ENCODE results near the gene CHD9.
"Not testable (repeated sequence)": the region's sequence is repeated elsewhere in the genome, so short reads cannot be mapped to it uniquely, and the experiment has no call there.

The CHD9 gene

GRCh38 chr16:53249331-53249730, 194.5 kb downstream of the CHD9 start:
- H3K36me3 ChIP-seq (ENCODE audit: insufficient read depth, low read length), result peaks cover 92% of the 10 kb centered on the region
- WGBS, result 100% methylated on average over 1 of the region's 1 CpG

GRCh38 chr16:53257001-53257400, 202.2 kb downstream of the CHD9 start:
- H3K4me1 ChIP-seq (ENCODE audit: insufficient read depth, low read length), result no peaks in the 10 kb centered on the region; the same call in 1 of the 2 replicates
- WGBS, result 89% methylated on average over 2 of the region's 2 CpGs
- H3K9ac ChIP-seq (ENCODE audit: low read depth, low read length), result no peak overlapping the region
- H3K4me3 ChIP-seq (ENCODE audit: low read length), result no peak overlapping the region
- no peaks in the 10 kb centered on the region for H3K27me3 ChIP-seq (ENCODE audit: insufficient read depth, low read length)
- H3K9me3 ChIP-seq (ENCODE audit: insufficient read depth, low read depth, low read length), result peaks cover 8% of the 10 kb centered on the region; the same call in 1 of the 2 replicates
- H3K36me3 ChIP-seq (ENCODE audit: insufficient read depth, low read length), result peaks cover 93% of the 10 kb centered on the region
- no peak overlapping the region for H3K27ac ChIP-seq (ENCODE audit: low read depth, low read length)

More at GRCh38 chr16:53249331-53249730, 194.5 kb downstream of the CHD9 start:
- H3K9ac ChIP-seq (ENCODE audit: low read depth, low read length), result no peak overlapping the region
- no peak overlapping the region for H3K4me3 ChIP-seq (ENCODE audit: low read length)
- no peaks in the 10 kb centered on the region for H3K9me3 ChIP-seq (ENCODE audit: insufficient read depth, low read depth, low read length)
- H3K27ac ChIP-seq (ENCODE audit: low read depth, low read length), result no peak overlapping the region
- H3K4me1 ChIP-seq (ENCODE audit: insufficient read depth, low read length), result no peaks in the 10 kb centered on the region
- H3K27me3 ChIP-seq (ENCODE audit: insufficient read depth, low read length), result no peaks in the 10 kb centered on the region

GRCh38 chr16:53258809-53259208, 204.0 kb downstream of the CHD9 start:
- Histone ChIP-seq H3K27ac (ENCODE audit: low read depth, low read length) (no peak overlapping the region), H3K36me3 (ENCODE audit: insufficient read depth, low read length) (peaks cover 98% of the 10 kb centered on the region)

GRCh38 chr16:53261276-53261675, 206.5 kb downstream of the CHD9 start:
- H3K36me3 ChIP-seq (ENCODE audit: insufficient read depth, low read length), result peaks cover 99% of the 10 kb centered on the region
- no peak overlapping the region for H3K4me3 ChIP-seq (ENCODE audit: low read length)
- no peaks in the 10 kb centered on the region; the same call in 1 of the 2 replicates for H3K4me1 ChIP-seq (ENCODE audit: insufficient read depth, low read length)
- H3K9ac ChIP-seq (ENCODE audit: low read depth, low read length), result no peak overlapping the region
- H3K9me3 ChIP-seq (ENCODE audit: insufficient read depth, low read depth, low read length), result peaks cover 8% of the 10 kb centered on the region; the same call in 1 of the 2 replicates
- no peak overlapping the region for H3K27ac ChIP-seq (ENCODE audit: low read depth, low read length)
- 95% methylated on average over 2 of the region's 2 CpGs for WGBS
- H3K27me3 ChIP-seq (ENCODE audit: insufficient read depth, low read length), result no peaks in the 10 kb centered on the region

More at GRCh38 chr16:53258809-53259208, 204.0 kb downstream of the CHD9 start:
- Histone ChIP-seq H3K27me3 (ENCODE audit: insufficient read depth, low read length) (no peaks in the 10 kb centered on the region), H3K4me3 (ENCODE audit: low read length) (no peak overlapping the region), H3K9ac (ENCODE audit: low read depth, low read length) (no peak overlapping the region), H3K4me1 (ENCODE audit: insufficient read depth, low read length) (no peaks in the 10 kb centered on the region; the same call in 1 of the 2 replicates), H3K9me3 (ENCODE audit: insufficient read depth, low read depth, low read length) (peaks cover 8% of the 10 kb centered on the region; the same call in 1 of the 2 replicates)
- WGBS, result 92% methylated on average over 3 of the region's 3 CpGs

GRCh38 chr16:53262645-53263044, 207.9 kb downstream of the CHD9 start:
- 96% methylated on average over 2 of the region's 2 CpGs for WGBS
- no peak overlapping the region for H3K9ac ChIP-seq (ENCODE audit: low read depth, low read length)

GRCh38 chr16:53266156-53266555, 211.4 kb downstream of the CHD9 start:
- H3K27ac ChIP-seq (ENCODE audit: low read depth, low read length), result no peak overlapping the region
- H3K27me3 ChIP-seq (ENCODE audit: insufficient read depth, low read length), result no peaks in the 10 kb centered on the region
- H3K9ac ChIP-seq (ENCODE audit: low read depth, low read length), result no peak overlapping the region
- H3K36me3 ChIP-seq (ENCODE audit: insufficient read depth, low read length), result peaks cover 99% of the 10 kb centered on the region
- H3K9me3 ChIP-seq (ENCODE audit: insufficient read depth, low read depth, low read length), result no peaks in the 10 kb centered on the region
- H3K4me1 ChIP-seq (ENCODE audit: insufficient read depth, low read length), result no peaks in the 10 kb centered on the region
- no peak overlapping the region for H3K4me3 ChIP-seq (ENCODE audit: low read length)

More at GRCh38 chr16:53262645-53263044, 207.9 kb downstream of the CHD9 start:
- H3K27ac ChIP-seq (ENCODE audit: low read depth, low read length), result no peak overlapping the region
- H3K4me3 ChIP-seq (ENCODE audit: low read length), result no peak overlapping the region
- no peaks in the 10 kb centered on the region for H3K4me1 ChIP-seq (ENCODE audit: insufficient read depth, low read length)
- peaks cover 8% of the 10 kb centered on the region; the same call in 1 of the 2 replicates for H3K9me3 ChIP-seq (ENCODE audit: insufficient read depth, low read depth, low read length)
- no peaks in the 10 kb centered on the region for H3K27me3 ChIP-seq (ENCODE audit: insufficient read depth, low read length)
- peaks cover 99% of the 10 kb centered on the region for H3K36me3 ChIP-seq (ENCODE audit: insufficient read depth, low read length)

- H3K27ac ChIP-seq (ENCODE audit: low read depth, low read length); H3K4me3 ChIP-seq (ENCODE audit: low read length); H3K4me1 ChIP-seq (ENCODE audit: insufficient read depth, low read length); H3K27me3 ChIP-seq (ENCODE audit: insufficient read depth, low read length); H3K9me3 ChIP-seq (ENCODE audit: insufficient read depth, low read depth, low read length); H3K9ac ChIP-seq (ENCODE audit: low read depth, low read length): not testable (repeated sequence)
- 84% methylated on average over 1 of the region's 2 CpGs for WGBS
- H3K36me3 ChIP-seq (ENCODE audit: insufficient read depth, low read length), result peaks cover 89% of the 10 kb centered on the region
Observed at GRCh38 chr16:53278498-53278897, 223.7 kb downstream of the CHD9 start.

- Histone ChIP-seq H3K4me3 (ENCODE audit: low read length) (no peak overlapping the region), H3K36me3 (ENCODE audit: insufficient read depth, low read length) (peaks cover 89% of the 10 kb centered on the region), H3K4me1 (ENCODE audit: insufficient read depth, low read length) (no peaks in the 10 kb centered on the region), H3K27me3 (ENCODE audit: insufficient read depth, low read length) (no peaks in the 10 kb centered on the region), H3K9me3 (ENCODE audit: insufficient read depth, low read depth, low read length) (peaks cover 4% of the 10 kb centered on the region; the same call in 1 of the 2 replicates), H3K27ac (ENCODE audit: low read depth, low read length) (no peak overlapping the region), H3K9ac (ENCODE audit: low read depth, low read length) (no peak overlapping the region)
- 93% methylated on average over 2 of the region's 2 CpGs for WGBS
Observed at GRCh38 chr16:53281280-53281679, 226.5 kb downstream of the CHD9 start.

- Histone ChIP-seq H3K36me3 (ENCODE audit: insufficient read depth, low read length) (peaks cover 89% of the 10 kb centered on the region), H3K27ac (ENCODE audit: low read depth, low read length) (no peak overlapping the region), H3K9ac (ENCODE audit: low read depth, low read length) (no peak overlapping the region), H3K9me3 (ENCODE audit: insufficient read depth, low read depth, low read length) (peaks cover 4% of the 10 kb centered on the region; the same call in 1 of the 2 replicates), H3K27me3 (ENCODE audit: insufficient read depth, low read length) (no peaks in the 10 kb centered on the region), H3K4me3 (ENCODE audit: low read length) (no peak overlapping the region), H3K4me1 (ENCODE audit: insufficient read depth, low read length) (no peaks in the 10 kb centered on the region)
- over 99% methylated on average over 2 of the region's 2 CpGs for WGBS
Observed at GRCh38 chr16:53281859-53282258, 227.1 kb downstream of the CHD9 start.

GRCh38 chr16:53282328-53282727, 227.5 kb downstream of the CHD9 start:
- no peak overlapping the region for H3K4me3 ChIP-seq (ENCODE audit: low read length)

GRCh38 chr16:53282975-53283946, 228.5 kb downstream of the CHD9 start:
- no peak overlapping the region for H3K4me3 ChIP-seq (ENCODE audit: low read length)
- no peaks in the 10 kb centered on the region for H3K27me3 ChIP-seq (ENCODE audit: insufficient read depth, low read length)
- peaks cover 88% of the 10 kb centered on the region for H3K36me3 ChIP-seq (ENCODE audit: insufficient read depth, low read length)
- H3K9me3 ChIP-seq (ENCODE audit: insufficient read depth, low read depth, low read length), result peaks cover 1% of the 10 kb centered on the region; the same call in 1 of the 2 replicates
- H3K9ac ChIP-seq (ENCODE audit: low read depth, low read length), result no peak overlapping the region
- H3K27ac ChIP-seq (ENCODE audit: low read depth, low read length), result no peak overlapping the region
- no peaks in the 10 kb centered on the region for H3K4me1 ChIP-seq (ENCODE audit: insufficient read depth, low read length)
- WGBS, result 86% methylated on average over 1 of the region's 3 CpGs

More at GRCh38 chr16:53282328-53282727, 227.5 kb downstream of the CHD9 start:
- Histone ChIP-seq H3K9me3 (ENCODE audit: insufficient read depth, low read depth, low read length) (peaks cover 4% of the 10 kb centered on the region; the same call in 1 of the 2 replicates), H3K4me1 (ENCODE audit: insufficient read depth, low read length) (no peaks in the 10 kb centered on the region), H3K9ac (ENCODE audit: low read depth, low read length) (no peak overlapping the region), H3K27ac (ENCODE audit: low read depth, low read length) (no peak overlapping the region), H3K36me3 (ENCODE audit: insufficient read depth, low read length) (peaks cover 89% of the 10 kb centered on the region), H3K27me3 (ENCODE audit: insufficient read depth, low read length) (no peaks in the 10 kb centered on the region)
- WGBS, result 95% methylated on average over 5 of the region's 5 CpGs
